Heart left ventricle (tissue), 16 donors: ENCODE measurements around the gene FAM131C. TPM values are rescaled to one million over a fixed set of nuclear protein-coding genes. Genes with fewer than 3 reads are reported as not detected.

Experiments used
- ATAC-seq, 4 donors: fragments of 200-7000 bp; cut with Tn5 transposase; one replicate each; pipeline ENCODE4 v1.9.1; 2020 to 2022; ENCODE audit warnings: moderate library complexity in 4 of 4, mild to moderate bottlenecking in 3 of 4, moderate number of reproducible peaks in 1 of 4
- DNase-seq, 5 donors: peaks; one replicate each; pipeline ENCODE4 v3.0.0-alpha.2; 2020
- H3K27ac ChIP-seq, 12 donors: fragments of 200-600 bp; sonication (generic) in 4 of 12; one replicate each; pipeline versions ENCODE4 v1.5.0 to v1.8.0; 2016 to 2022; ENCODE audit warnings: mild to moderate bottlenecking in 2 of 12
- H3K27me3 ChIP-seq, 9 donors: fragments of 200-600 bp; sonication (generic) in 2 of 9; one replicate each; pipeline versions ENCODE4 v1.5.1 to v1.8.0; 2016 to 2022; ENCODE audit warnings: mild to moderate bottlenecking in 3 of 9
- H3K36me3 ChIP-seq, 9 donors: fragments of 200-600 bp; sonication (generic) in 2 of 9; one replicate each; pipeline versions ENCODE4 v1.5.0 to v1.8.0; 2018 to 2022; ENCODE audit warnings: mild to moderate bottlenecking in 2 of 9
- H3K4me1 ChIP-seq, 12 donors: fragments of 200-600 bp; sonication (generic) in 4 of 12; one replicate each; pipeline versions ENCODE4 v1.5.0 to v1.8.0; 2016 to 2022; ENCODE audit warnings: mild to moderate bottlenecking in 3 of 12
- H3K4me3 ChIP-seq, 12 donors: fragments of 200-600 bp; sonication (generic) in 4 of 12; one replicate each; pipeline versions ENCODE4 v1.5.0 to v1.8.0; 2017 to 2022; ENCODE audit warnings: mild to moderate bottlenecking in 9 of 12, moderate library complexity in 4 of 12
- H3K9me3 ChIP-seq, 12 donors: fragments of 200-600 bp; sonication (generic) in 4 of 12; one replicate each; pipeline versions ENCODE4 v1.5.0 to v1.8.0; 2016 to 2022; ENCODE audit warnings: mild to moderate bottlenecking in 1 of 12
- CTCF ChIP-seq, 12 donors: fragments of 200-600 bp; sonication (generic) in 4 of 12; IDR thresholded peaks; one replicate each; pipeline versions ENCODE4 v1.5.0 to v1.8.0; 2018 to 2022; ENCODE audit warnings: antibody characterized with exemption in 12 of 12, mild to moderate bottlenecking in 5 of 12
- POLR2A ChIP-seq, 2 donors: fragments of 450-650 bp; IDR thresholded peaks; one replicate each; pipeline ENCODE4 v1.6.1; 2017; ENCODE audit warnings: antibody characterized with exemption in 2 of 2, mild to moderate bottlenecking in 2 of 2, moderate library complexity in 2 of 2
- WGBS, 4 donors: extraction: QIAGEN DNeasy Blood & Tissue Kit in 2 of 4; methylation state at CpG; one replicate each; pipeline versions ENCODE4 v1.1.5 to v1.1.7; 2013 to 2018; 5-methylcytosine and 5-hydroxymethylcytosine counted together
- intact Hi-C, 10 donors: fragments of 100-400 bp; cut with DNase I; formaldehyde crosslinking; loops; one replicate each; pipeline versions ENCODE4 v1.11.1 to v1.14.2; 2022
- polyA plus RNA-seq, 2 donors: library from polyadenylated mRNA; stranded (reverse); fragments of 200-250 nt; gene quantifications; one replicate each; pipeline ENCODE4 v1.2.3, GENCODE V29; 2013
- total RNA-seq, 9 donors: library from RNA; depleted of rRNA in 2 of 9; stranded (reverse); fragments of >200 nt in 2 of 9; fragmentation: NEBNext Ultra II Directional in 3 of 9; extraction: Animal tissue kit (Norgen Biotek cat#: 25700) in 3 of 9; gene quantifications; one replicate each; pipeline versions ENCODE4 v1.1.0 to v1.2.4, GENCODE V29; 2016 to 2023
- donor health status: ischemic (EF 13 %, LVEDD 7.1; RV severe dilation, severe dysfunction).
- donor health status: healthy with polysubstance abuse.
- donor health status: DM: no; HTN: yes; CAD: no.
- donor health status: DM: no; HTN: no; CAD: no.
- donor health status: ischemic (EF 25% LVEDD 6.9; RV normal size, moderate dysfunction).
- donor health status: ischemic (EF 25% LVEDD 5.7; RV mildly dilated, moderate dysfunction).
- donor health status: healthy.
- donor health status: DM: yes; HTN: yes; CAD: no.
- donor health status: ischemic (EF 35%, LVEDD 5.7; RV mildly dilated, moderate dysfunction).
- donor health status: nonischemic (EF 11% LVEDD 7.7; RV severe dilation, severe dysfunction).
- donor health status: DM: yes; HTN: yes; CAD: no.
- donor health status: PGD.
- donor health status: ischemic (EF 29% LVEDD 5.4; RV normal size, mild dysfunction).
- donor health status: nonischemic (EF 23%, LVEDD 6.1; RV moderate dilation, normal function).

The FAM131C gene
- total and polyA plus RNA-seq, 11 donors = 1.1 to 17.8 (median 3.4) TPM

- Histone ChIP-seq H3K4me3 (peak overlapping the region in 11 of 12 donors; percentile 7 to 81 (median 48)), H3K27ac (peak overlapping the region; percentile 88 to 99 (median 97)), H3K9me3 (no peaks in the 10 kb centered on the region), H3K4me1 (peaks cover 0 to 44% (median 27%) of the 10 kb centered on the region in 12 donors), H3K27me3 (peaks cover 0 to 5% (median 0%) of the 10 kb centered on the region in 9 donors), H3K36me3 (peaks cover 0 to 10% (median 0%) of the 10 kb centered on the region in 9 donors)
- intact Hi-C loops = no loop called here
- DNase-seq = peak; percentile 83 to 92 (median 86)
- 11 to 15% (median 13%) methylated on average over 13 to 28 of the region's 28 CpGs for WGBS, 4 donors
- TF ChIP-seq POLR2A (IDR thresholded peaks at IDR 0.05) (peak in 1 of 2 donors; percentile 65), CTCF (IDR thresholded peaks at IDR 0.05) (no peak)
- ATAC-seq = peak; percentile 40 to 55 (median 48)
These were observed 60.1 kb downstream of the FAM131C start for GRCh38 chr1:16013220-16013907.

- peaks cover 0 to 38% (median 21%) of the 10 kb centered on the region in 12 donors for H3K4me1 ChIP-seq
- 4 to 19% (median 8%) methylated on average over 9 to 36 of the region's 36 CpGs for WGBS, 4 donors
- peak overlapping the region; percentile 88 to 99 (median 97) for H3K27ac ChIP-seq
- no peaks in the 10 kb centered on the region for H3K9me3 ChIP-seq
- peaks cover 0 to 5% (median 0%) of the 10 kb centered on the region in 9 donors for H3K27me3 ChIP-seq
- peak overlapping the region in 11 of 12 donors; percentile 7 to 70 (median 36) for H3K4me3 ChIP-seq
- peak; percentile 16 to 53 (median 37) for ATAC-seq
- H3K36me3 ChIP-seq = peaks cover 0 to 10% (median 0%) of the 10 kb centered on the region in 9 donors
- intact Hi-C loops = no loop called here
- peak; percentile 81 to 90 (median 86) for DNase-seq
- TF ChIP-seq POLR2A (IDR thresholded peaks at IDR 0.05) (no peak), CTCF (IDR thresholded peaks at IDR 0.05) (peak in 2 of 12 donors; percentile 8 to 11)
These were observed 60.7 kb downstream of the FAM131C start for GRCh38 chr1:16012590-16013219.

- intact Hi-C loops = no loop called here
- Histone ChIP-seq H3K27ac (peak overlapping the region in 11 of 12 donors; percentile 18 to 99 (median 97)), H3K4me1 (peaks cover 0 to 34% (median 19%) of the 10 kb centered on the region in 12 donors), H3K9me3 (no peaks in the 10 kb centered on the region), H3K4me3 (peak overlapping the region in 2 of 12 donors; percentile 35 to 63), H3K36me3 (peaks cover 0 to 10% (median 0%) of the 10 kb centered on the region in 9 donors), H3K27me3 (peaks cover 0 to 5% (median 0%) of the 10 kb centered on the region in 9 donors)
- DNase-seq (no peak), ATAC-seq (no peak)
- 92 to 96% (median 95%) methylated on average over 11 of the region's 11 CpGs for WGBS, 4 donors
- no peak for TF ChIP-seq CTCF (IDR thresholded peaks at IDR 0.05)
- TF ChIP-seq POLR2A (IDR thresholded peaks at IDR 0.05) = no peak
These were observed 61.4 kb downstream of the FAM131C start for GRCh38 chr1:16011936-16012589.
